SK-N-SH (cell line): ENCODE data around the gene JPT2. TPM values are rescaled to one million over a fixed set of nuclear protein-coding genes. Genes with fewer than 3 reads are reported as not detected.

ENCODE experiments used
- CTCF ChIA-PET: fragments of 300-600, 350-600 bp; formaldehyde crosslinking; extraction: SDS; loops from one replicate; lab custom pipeline; 2021; lab: Yijun Ruan, JAX
- POLR2A ChIA-PET: fragments of 350-600 bp; sonication (Branson Sonifier 250); formaldehyde crosslinking; extraction: SDS; loops from one replicate; lab custom pipeline; 2020; ENCODE audit warnings: antibody characterized with exemption, inconsistent platforms; lab: Yijun Ruan, JAX
- DNase-seq: peaks from one replicate; pipeline ENCODE4 v3.0.0; 2012
- H2AFZ ChIP-seq: fragments of 200-600 bp; sonication (generic); 2 replicates; pipeline ENCODE4 v1.8.1; 2016; ENCODE audit warnings: antibody characterized with exemption, mild to moderate bottlenecking, low read depth
- H3F3A ChIP-seq: fragments of 200-600 bp; sonication (generic); replicated peaks from 2 replicates; pipeline ENCODE3; 2016; ENCODE audit warnings: antibody characterized with exemption, mild to moderate bottlenecking; ENCODE audit not compliant: insufficient read depth
- H3K27ac ChIP-seq, 2 experiments: fragments of 200-500 bp in 1 of 2; fragments of 200-600 bp in 1 of 2; sonication (Bioruptor generic) in 1 of 2; sonication (generic), shearing (Covaris generic) in 1 of 2; 2 replicates each; pipeline versions ENCODE4 v1.5.1 to v1.6.1; 2014 to 2016; ENCODE audit warnings: low read depth in 2 of 2, inconsistent platforms in 1 of 2, low read length in 1 of 2, mild to moderate bottlenecking in 1 of 2, mixed read lengths in 1 of 2
- H3K27me3 ChIP-seq: fragments of 200-600 bp; sonication (generic), shearing (Covaris generic); 2 replicates; pipeline ENCODE4 v1.6.1; 2016; ENCODE audit warnings: mixed run types; ENCODE audit not compliant: insufficient read depth
- H3K36me3 ChIP-seq, 2 experiments: fragments of 200-500 bp in 1 of 2; fragments of 200-600 bp in 1 of 2; sonication (Bioruptor generic) in 1 of 2; sonication (generic) in 1 of 2; replicated peaks in 1 of 2; 2 replicates each; pipeline versions ENCODE3 to v1.5.1; 2014 to 2016; ENCODE audit warnings: low read length in 1 of 2, mild to moderate bottlenecking in 1 of 2; ENCODE audit not compliant: insufficient read depth in 2 of 2, control insufficient read depth in 1 of 2
- H3K4me1 ChIP-seq, 2 experiments: fragments of 200-500 bp in 1 of 2; fragments of 200-600 bp in 1 of 2; sonication (Bioruptor generic) in 1 of 2; sonication (generic), shearing (Covaris generic) in 1 of 2; 2 replicates each; pipeline versions ENCODE4 v1.5.1 to v1.6.1; 2014 to 2016; ENCODE audit warnings: low read depth in 1 of 2, low read length in 1 of 2, mixed run types in 1 of 2; ENCODE audit not compliant: insufficient read depth in 2 of 2, control insufficient read depth in 1 of 2
- H3K4me2 ChIP-seq: fragments of 200-600 bp; sonication (generic), shearing (Covaris generic); 2 replicates; pipeline ENCODE4 v1.6.1; 2017; ENCODE audit warnings: mixed run types
- H3K4me3 ChIP-seq, 2 experiments: fragments of 200-500 bp in 1 of 2; fragments of 200-600 bp in 1 of 2; sonication (Bioruptor generic) in 1 of 2; sonication (generic), shearing (Covaris generic) in 1 of 2; 2 replicates each; pipeline versions ENCODE4 v1.5.1 to v1.8.1; 2014 to 2016; ENCODE audit warnings: low read depth in 2 of 2, inconsistent platforms in 1 of 2, low read length in 1 of 2, mild to moderate bottlenecking in 1 of 2, mixed read lengths in 1 of 2, moderate library complexity in 1 of 2
- H3K79me2 ChIP-seq: fragments of 200-600 bp; sonication (generic); 2 replicates; pipeline ENCODE4 v1.8.1; 2017; ENCODE audit warnings: mild to moderate bottlenecking; ENCODE audit not compliant: insufficient read depth
- H3K9ac ChIP-seq: fragments of 200-600 bp; sonication (generic); 2 replicates; pipeline ENCODE4 v1.6.1; 2017; ENCODE audit warnings: mixed run types
- H3K9me2 ChIP-seq: fragments of 200-600 bp; sonication (generic); 2 replicates; pipeline ENCODE4 v1.6.1; 2017; ENCODE audit warnings: mixed run types
- H3K9me3 ChIP-seq: fragments of 200-600 bp; sonication (generic); 2 replicates; pipeline ENCODE4 v1.6.1; 2017; ENCODE audit warnings: mixed run types, mild to moderate bottlenecking, moderate library complexity
- H4K20me1 ChIP-seq: fragments of 200-600 bp; sonication (generic); 2 replicates; pipeline ENCODE4 v1.6.1; 2017; ENCODE audit warnings: mild to moderate bottlenecking, mixed run types; ENCODE audit not compliant: insufficient read depth
- ELF1 ChIP-seq: IDR thresholded peaks from 2 replicates; pipeline ENCODE4 v1.4.0; 2012
- EP300 ChIP-seq, 2 experiments: IDR thresholded peaks; 2 replicates each; pipeline versions ENCODE4 v1.4.0 to v1.6.1; 2012; ENCODE audit warnings: borderline replicate concordance in 1 of 2, low read depth in 1 of 2, low read length in 1 of 2
- FOSL2 ChIP-seq: IDR thresholded peaks from 2 replicates; pipeline ENCODE4 v1.4.0; 2012; ENCODE audit warnings: low read depth, mild to moderate bottlenecking, moderate library complexity, borderline replicate concordance
- FOXM1 ChIP-seq: IDR thresholded peaks from 2 replicates; pipeline ENCODE4 v1.4.0; 2012; ENCODE audit warnings: low read depth, mild to moderate bottlenecking
- IRF3 ChIP-seq: fragments of 150-350 bp; IDR thresholded peaks from 2 replicates; pipeline ENCODE4 v1.6.1; 2016; ENCODE audit warnings: mild to moderate bottlenecking, low read depth, low read length
- MEF2A ChIP-seq: IDR thresholded peaks from 2 replicates; pipeline ENCODE4 v1.4.0; 2012; ENCODE audit warnings: low read depth, borderline replicate concordance
- NFIC ChIP-seq: IDR thresholded peaks from 2 replicates; pipeline ENCODE4 v1.4.0; 2012; ENCODE audit warnings: borderline replicate concordance
- POLR2AphosphoS5 ChIP-seq: IDR thresholded peaks from 2 replicates; pipeline ENCODE4 v1.6.1; 2012; ENCODE audit warnings: low read depth, low read length
- RXRA ChIP-seq: IDR thresholded peaks from 2 replicates; pipeline ENCODE4 v1.4.0; 2012; ENCODE audit warnings: low read depth, mild to moderate bottlenecking, borderline replicate concordance
- SIN3A ChIP-seq: IDR thresholded peaks from 2 replicates; pipeline ENCODE4 v1.6.1; 2012; ENCODE audit warnings: low read depth, mild to moderate bottlenecking, low read length, moderate library complexity, borderline replicate concordance
- WGBS: methylation state at CpG from one replicate; pipeline ENCODE4 v1.1.6; 2017; ENCODE audit warnings: low lambda C conversion rate; 5-methylcytosine and 5-hydroxymethylcytosine counted together
- polyA plus RNA-seq, 3 experiments: library from polyadenylated mRNA; depleted of rRNA; stranded (reverse); fragments of >200 nt; gene quantifications; 2 replicates each; pipeline ENCODE4 v1.2.3, GENCODE V29; 2012
- TF ChIP-seq, protein P1 (sequence below): fragments of 200-600 bp; sonication (generic); IDR thresholded peaks from 2 replicates; pipeline ENCODE4 v1.6.1; 2017; ENCODE audit warnings: antibody characterized with exemption, mild to moderate bottlenecking, moderate library complexity

JPT2 gene
- polyA plus RNA-seq, 1 of the 3 experiments (the other 2 are of a cell fraction), result 67.4 TPM

DNA sequence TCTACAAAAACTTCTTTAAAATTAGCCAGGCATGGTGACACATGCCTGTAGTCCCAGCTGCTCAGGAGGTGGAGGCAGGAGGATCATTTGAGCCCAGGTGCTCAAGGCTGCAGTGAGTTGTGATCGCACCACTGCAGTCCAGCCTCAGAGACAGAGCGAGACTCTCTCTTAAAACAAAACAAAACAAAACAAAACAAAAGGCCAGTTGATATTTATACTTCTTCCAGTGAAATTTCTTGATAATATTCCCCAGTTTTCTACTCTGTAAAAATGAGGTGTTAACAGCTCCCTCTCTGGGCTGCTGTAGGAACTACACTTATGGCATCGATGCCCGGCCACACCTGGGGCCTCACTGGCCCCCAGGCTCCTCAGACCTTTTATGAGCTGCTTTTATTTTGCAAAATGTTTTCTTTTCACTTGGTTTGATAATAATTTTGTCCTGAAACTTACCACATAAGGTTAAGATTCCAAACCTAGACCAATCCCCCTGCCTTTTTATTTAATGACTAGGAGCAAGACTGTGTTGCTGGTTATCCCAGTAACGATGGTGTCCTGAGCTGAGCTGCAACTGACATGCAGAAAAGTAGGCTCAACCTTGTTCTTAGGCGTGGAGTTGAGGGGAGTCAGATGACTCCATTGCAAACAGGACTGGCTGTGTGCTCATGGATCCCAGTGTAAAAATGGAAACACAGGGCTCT is 45.5 kb downstream of the JPT2 start (continued):
- TF ChIP-seq IRF3 (no peak), NFIC (no peak), RXRA (no peak), MEF2A (no peak)

DNA sequence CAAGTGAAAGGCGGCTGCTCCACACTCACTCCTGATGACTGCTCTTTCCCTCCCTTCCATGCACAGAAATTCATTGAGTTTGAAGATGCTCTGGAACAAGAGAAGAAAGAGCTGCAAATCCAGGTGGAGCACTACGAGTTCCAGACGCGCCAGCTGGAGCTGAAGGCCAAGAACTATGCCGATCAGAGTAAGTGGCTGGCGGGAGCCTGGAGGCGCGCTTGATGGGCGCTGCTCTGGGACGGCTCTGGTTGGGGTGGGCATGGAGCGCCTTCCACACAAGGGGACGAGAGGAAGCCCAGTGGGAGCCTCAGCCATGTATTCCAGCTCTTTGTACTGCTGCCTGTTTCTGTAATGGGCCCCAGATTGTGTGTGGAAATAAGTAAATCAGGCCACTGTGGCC is 46.4 kb downstream of the JPT2 start:
- Histone ChIP-seq H3K27ac (no peak overlapping the region), H4K20me1 (peaks cover 5% of the 10 kb centered on the region), H3K4me1 (peaks cover 0 to 15% of the 10 kb centered on the region in 2 experiments; a peak in 3 of 4 replicates), H3K4me2 (no peak overlapping the region), H3K79me2 (peaks cover 62% of the 10 kb centered on the region), H3K36me3 (peaks cover 0 to 7% of the 10 kb centered on the region in 2 experiments), H3K4me3 (no peak overlapping the region), H3F3A (peaks cover 22% of the 10 kb centered on the region), H3K9ac (no peak overlapping the region), H3K9me2 (no peaks in the 10 kb centered on the region), H2AFZ (no peak overlapping the region), H3K9me3 (no peaks in the 10 kb centered on the region), H3K27me3 (no peaks in the 10 kb centered on the region)
- DNase-seq, result peak; percentile 13
- no peak for TF ChIP-seq FOXM1
- TF ChIP-seq, protein P1, sequence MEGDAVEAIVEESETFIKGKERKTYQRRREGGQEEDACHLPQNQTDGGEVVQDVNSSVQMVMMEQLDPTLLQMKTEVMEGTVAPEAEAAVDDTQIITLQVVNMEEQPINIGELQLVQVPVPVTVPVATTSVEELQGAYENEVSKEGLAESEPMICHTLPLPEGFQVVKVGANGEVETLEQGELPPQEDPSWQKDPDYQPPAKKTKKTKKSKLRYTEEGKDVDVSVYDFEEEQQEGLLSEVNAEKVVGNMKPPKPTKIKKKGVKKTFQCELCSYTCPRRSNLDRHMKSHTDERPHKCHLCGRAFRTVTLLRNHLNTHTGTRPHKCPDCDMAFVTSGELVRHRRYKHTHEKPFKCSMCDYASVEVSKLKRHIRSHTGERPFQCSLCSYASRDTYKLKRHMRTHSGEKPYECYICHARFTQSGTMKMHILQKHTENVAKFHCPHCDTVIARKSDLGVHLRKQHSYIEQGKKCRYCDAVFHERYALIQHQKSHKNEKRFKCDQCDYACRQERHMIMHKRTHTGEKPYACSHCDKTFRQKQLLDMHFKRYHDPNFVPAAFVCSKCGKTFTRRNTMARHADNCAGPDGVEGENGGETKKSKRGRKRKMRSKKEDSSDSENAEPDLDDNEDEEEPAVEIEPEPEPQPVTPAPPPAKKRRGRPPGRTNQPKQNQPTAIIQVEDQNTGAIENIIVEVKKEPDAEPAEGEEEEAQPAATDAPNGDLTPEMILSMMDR, result no peak
- no peak for TF ChIP-seq ELF1
- no peak for TF ChIP-seq FOSL2
- TF ChIP-seq EP300 (IDR thresholded peaks at IDR 0.05; ENCODE audit: borderline replicate concordance in 1 of 2, low read depth in 1 of 2, low read length in 1 of 2), result no peak
- no peak for TF ChIP-seq SIN3A
- TF ChIP-seq POLR2AphosphoS5, result no peak
- 94% methylated on average over 12 of the region's 12 CpGs for WGBS
- ChIA-PET CTCF (interaction anchor here (1.1 to 1.9 kb wide), 6 partner anchors 9 to 236 kb away, joined by 3 to 8 read pairs (median 4); partner anchors contain the start of gene PTX4), POLR2A (no interaction called here)
